ENCODE results near the gene TBX10. TPM values are rescaled to one million over a fixed set of nuclear protein-coding genes. Genes with fewer than 3 reads are reported as not detected.

TBX10 gene
- total RNA-seq, 1 experiment from 2014 or later: not detected

GRCh38 chr11:67608486-67608885, 31.1 kb downstream of the TBX10 start:
- H3K4me1 ChIP-seq (ENCODE audit: insufficient read depth, low read length, poor library complexity, severe bottlenecking): peaks cover 6% of the 10 kb centered on the region
- TF ChIP-seq EZH2 (IDR thresholded peaks at IDR 0.05; ENCODE audit: borderline replicate concordance, low read depth, low read length, poor library complexity, severe bottlenecking) (no peak), CTCF (conservative IDR thresholded peaks at IDR 0.05; ENCODE audit: low read depth, low read length) (no peak)
- no peaks in the 10 kb centered on the region for H3K9me3 ChIP-seq (ENCODE audit: low read depth, low read length, poor library complexity, severe bottlenecking)
- ChIA-PET CTCF (interaction anchor here (0.8 kb wide), 1 partner anchor 21 kb away, joined by 3 read pairs; the partner anchor contains the start of gene NUDT8), POLR2A (ENCODE audit: low non-redundant PET) (no interaction called here)
- H3K4me3 ChIP-seq (ENCODE audit: low read depth, low read length, poor library complexity, severe bottlenecking): no peak overlapping the region
- no peak for DNase-seq (ENCODE audit: low spot score)
- H3K27me3 ChIP-seq (replicated peaks; ENCODE audit: insufficient read depth, low read depth, low read length, poor library complexity): no peaks in the 10 kb centered on the region
- peaks cover 32% of the 10 kb centered on the region for H3K36me3 ChIP-seq (ENCODE audit: insufficient read depth, low read length, poor library complexity, severe bottlenecking)
- intact Hi-C loops (cut with micrococcal nuclease; ENCODE audit: unreplicated experiment): no loop called here
- no TSS peak for BruUV-seq (replicated peaks)
- no peak overlapping the region for H3K27ac ChIP-seq (ENCODE audit: low read depth, low read length, poor library complexity, severe bottlenecking)

GRCh38 chr11:67607507-67607906, 32.1 kb downstream of the TBX10 start:
- Histone ChIP-seq H3K4me1 (ENCODE audit: insufficient read depth, low read length, poor library complexity, severe bottlenecking) (peaks cover 6% of the 10 kb centered on the region), H3K36me3 (ENCODE audit: insufficient read depth, low read length, poor library complexity, severe bottlenecking) (peaks cover 32% of the 10 kb centered on the region), H3K4me3 (ENCODE audit: low read depth, low read length, poor library complexity, severe bottlenecking) (peak overlapping the region; percentile 79), H3K27me3 (replicated peaks; ENCODE audit: insufficient read depth, low read depth, low read length, poor library complexity) (no peaks in the 10 kb centered on the region), H3K9me3 (ENCODE audit: low read depth, low read length, poor library complexity, severe bottlenecking) (no peaks in the 10 kb centered on the region), H3K27ac (ENCODE audit: low read depth, low read length, poor library complexity, severe bottlenecking) (peak overlapping the region; percentile 74)
- TF ChIP-seq CTCF (conservative IDR thresholded peaks at IDR 0.05; ENCODE audit: low read depth, low read length) (no peak), EZH2 (IDR thresholded peaks at IDR 0.05; ENCODE audit: borderline replicate concordance, low read depth, low read length, poor library complexity, severe bottlenecking) (no peak)
- POLR2A ChIA-PET (ENCODE audit: low non-redundant PET): no interaction called here
- no peak for DNase-seq (ENCODE audit: low spot score)
- BruUV-seq (replicated peaks): no TSS peak
- intact Hi-C loops (cut with micrococcal nuclease; ENCODE audit: unreplicated experiment): no loop called here
- CTCF ChIA-PET: no interaction called here

- Histone ChIP-seq H3K9me3 (ENCODE audit: low read depth, low read length, poor library complexity, severe bottlenecking) (no peaks in the 10 kb centered on the region), H3K27ac (ENCODE audit: low read depth, low read length, poor library complexity, severe bottlenecking) (peak within 1 kb of the TSS; percentile 74), H3K36me3 (ENCODE audit: insufficient read depth, low read length, poor library complexity, severe bottlenecking) (peaks cover 32% of the 10 kb centered on the region), H3K4me1 (ENCODE audit: insufficient read depth, low read length, poor library complexity, severe bottlenecking) (peaks cover 6% of the 10 kb centered on the region), H3K4me3 (ENCODE audit: low read depth, low read length, poor library complexity, severe bottlenecking) (peak within 1 kb of the TSS; percentile 79), H3K27me3 (replicated peaks; ENCODE audit: insufficient read depth, low read depth, low read length, poor library complexity) (no peaks in the 10 kb centered on the region)
- DNase-seq (ENCODE audit: low spot score): peak; percentile 99
- CTCF ChIA-PET: no interaction called here
- intact Hi-C loops (cut with micrococcal nuclease; ENCODE audit: unreplicated experiment): no loop called here
- TF ChIP-seq CTCF (conservative IDR thresholded peaks at IDR 0.05; ENCODE audit: low read depth, low read length) (peak; percentile 71), EZH2 (IDR thresholded peaks at IDR 0.05; ENCODE audit: borderline replicate concordance, low read depth, low read length, poor library complexity, severe bottlenecking) (no peak)
- no TSS peak for BruUV-seq (replicated peaks)
- POLR2A ChIA-PET (ENCODE audit: low non-redundant PET): no interaction called here
Observed at GRCh38 chr11:67606492-67607295, 32.9 kb downstream of the TBX10 start, which contains the start of gene NDUFV1. Gene NDUFV1 (plus strand): TSS chr11:67606936. CDS start chr11:67607005, 69 bp downstream.

Data from A673 (cell line).